Aortic smooth muscle cell (primary cell): ENCODE measurements around the gene PPM1H. TPM values are rescaled to one million over a fixed set of nuclear protein-coding genes. Genes with fewer than 3 reads are reported as not detected.

Experiments used
- total RNA-seq: library from RNA; depleted of rRNA; stranded (reverse); fragments of >200 nt; gene quantifications from 2 replicates; pipeline ENCODE4 v1.2.3, GENCODE V29; 2014

The PPM1H gene
- total RNA-seq, result 1.7 and 3.0 TPM in 2 replicates

GRCh38 chr12:62934799-62935674, at the start of gene PPM1H:
PPM1H (minus strand) TSS chr12:62935150; CDS start chr12:62934736, 414 bp downstream.

Other genes with a start within 250 kb of the PPM1H start
- not detected in 2 replicates for gene AVPR1A, start 216.1 kb upstream of the PPM1H start, total RNA-seq